K562 (cell line): ENCODE measurements around the gene ATP7B.

Source experiments
- RB1 ChIP-seq: fragments of 450-650 bp; IDR thresholded peaks from 2 replicates; pipeline ENCODE4 v1.6.1; 2017; ENCODE audit warnings: low read depth, mild to moderate bottlenecking
- YY1 ChIP-seq, 3 experiments: IDR thresholded peaks; 2 replicates each; pipeline ENCODE4 v1.6.1; 2011; ENCODE audit warnings: low read length in 2 of 3, mild to moderate bottlenecking in 2 of 3, moderate library complexity in 2 of 3, borderline replicate concordance in 1 of 3, control low read depth in 1 of 3, low read depth in 1 of 3; ENCODE audit not compliant: insufficient read depth in 3 of 3, insufficient replicate concordance in 2 of 3, control insufficient read depth in 1 of 3, insufficient read length in 1 of 3; ENCODE audit errors: extremely low read depth in 1 of 3
- TF ChIP-seq, protein P1 (sequence below): fragments of 150-350 bp; IDR thresholded peaks from 2 replicates; pipeline ENCODE4 v1.6.1; 2014; ENCODE audit warnings: low read depth, mild to moderate bottlenecking, low read length, borderline replicate concordance
- TF ChIP-seq, protein P2 (sequence below), 2 experiments: fragments of 450-650 bp; formaldehyde crosslinking in 1 of 2; IDR thresholded peaks; 2 replicates each; pipeline versions ENCODE4 v1.4.0 to v1.6.1; 2014 to 2020; ENCODE audit warnings: mild to moderate bottlenecking in 2 of 2, borderline replicate concordance in 1 of 2, low read depth in 1 of 2

DNA sequence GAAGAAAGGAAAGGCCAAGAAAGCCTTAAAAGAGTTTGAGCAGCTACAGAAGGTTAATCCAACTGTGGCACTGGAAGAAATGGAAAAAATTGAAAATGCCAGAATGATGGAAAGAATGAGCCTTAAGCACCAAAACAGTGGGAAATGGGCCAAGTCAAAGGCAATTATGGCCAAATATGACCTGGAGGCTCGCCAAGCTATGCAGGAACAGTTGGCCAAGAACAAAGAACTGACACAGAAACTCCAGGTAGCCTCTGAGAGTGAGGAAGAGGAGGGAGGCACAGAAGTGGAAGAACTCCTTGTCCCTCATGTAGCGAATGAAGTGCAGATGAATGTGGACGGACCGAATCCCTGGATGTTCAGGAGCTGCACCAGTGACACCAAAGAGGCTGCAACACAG lies 18.3 kb upstream of the ATP7B start:
- TF ChIP-seq, protein P1, sequence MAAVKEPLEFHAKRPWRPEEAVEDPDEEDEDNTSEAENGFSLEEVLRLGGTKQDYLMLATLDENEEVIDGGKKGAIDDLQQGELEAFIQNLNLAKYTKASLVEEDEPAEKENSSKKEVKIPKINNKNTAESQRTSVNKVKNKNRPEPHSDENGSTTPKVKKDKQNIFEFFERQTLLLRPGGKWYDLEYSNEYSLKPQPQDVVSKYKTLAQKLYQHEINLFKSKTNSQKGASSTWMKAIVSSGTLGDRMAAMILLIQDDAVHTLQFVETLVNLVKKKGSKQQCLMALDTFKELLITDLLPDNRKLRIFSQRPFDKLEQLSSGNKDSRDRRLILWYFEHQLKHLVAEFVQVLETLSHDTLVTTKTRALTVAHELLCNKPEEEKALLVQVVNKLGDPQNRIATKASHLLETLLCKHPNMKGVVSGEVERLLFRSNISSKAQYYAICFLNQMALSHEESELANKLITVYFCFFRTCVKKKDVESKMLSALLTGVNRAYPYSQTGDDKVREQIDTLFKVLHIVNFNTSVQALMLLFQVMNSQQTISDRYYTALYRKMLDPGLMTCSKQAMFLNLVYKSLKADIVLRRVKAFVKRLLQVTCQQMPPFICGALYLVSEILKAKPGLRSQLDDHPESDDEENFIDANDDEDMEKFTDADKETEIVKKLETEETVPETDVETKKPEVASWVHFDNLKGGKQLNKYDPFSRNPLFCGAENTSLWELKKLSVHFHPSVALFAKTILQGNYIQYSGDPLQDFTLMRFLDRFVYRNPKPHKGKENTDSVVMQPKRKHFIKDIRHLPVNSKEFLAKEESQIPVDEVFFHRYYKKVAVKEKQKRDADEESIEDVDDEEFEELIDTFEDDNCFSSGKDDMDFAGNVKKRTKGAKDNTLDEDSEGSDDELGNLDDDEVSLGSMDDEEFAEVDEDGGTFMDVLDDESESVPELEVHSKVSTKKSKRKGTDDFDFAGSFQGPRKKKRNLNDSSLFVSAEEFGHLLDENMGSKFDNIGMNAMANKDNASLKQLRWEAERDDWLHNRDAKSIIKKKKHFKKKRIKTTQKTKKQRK, result no peak
- TF ChIP-seq, protein P2, sequence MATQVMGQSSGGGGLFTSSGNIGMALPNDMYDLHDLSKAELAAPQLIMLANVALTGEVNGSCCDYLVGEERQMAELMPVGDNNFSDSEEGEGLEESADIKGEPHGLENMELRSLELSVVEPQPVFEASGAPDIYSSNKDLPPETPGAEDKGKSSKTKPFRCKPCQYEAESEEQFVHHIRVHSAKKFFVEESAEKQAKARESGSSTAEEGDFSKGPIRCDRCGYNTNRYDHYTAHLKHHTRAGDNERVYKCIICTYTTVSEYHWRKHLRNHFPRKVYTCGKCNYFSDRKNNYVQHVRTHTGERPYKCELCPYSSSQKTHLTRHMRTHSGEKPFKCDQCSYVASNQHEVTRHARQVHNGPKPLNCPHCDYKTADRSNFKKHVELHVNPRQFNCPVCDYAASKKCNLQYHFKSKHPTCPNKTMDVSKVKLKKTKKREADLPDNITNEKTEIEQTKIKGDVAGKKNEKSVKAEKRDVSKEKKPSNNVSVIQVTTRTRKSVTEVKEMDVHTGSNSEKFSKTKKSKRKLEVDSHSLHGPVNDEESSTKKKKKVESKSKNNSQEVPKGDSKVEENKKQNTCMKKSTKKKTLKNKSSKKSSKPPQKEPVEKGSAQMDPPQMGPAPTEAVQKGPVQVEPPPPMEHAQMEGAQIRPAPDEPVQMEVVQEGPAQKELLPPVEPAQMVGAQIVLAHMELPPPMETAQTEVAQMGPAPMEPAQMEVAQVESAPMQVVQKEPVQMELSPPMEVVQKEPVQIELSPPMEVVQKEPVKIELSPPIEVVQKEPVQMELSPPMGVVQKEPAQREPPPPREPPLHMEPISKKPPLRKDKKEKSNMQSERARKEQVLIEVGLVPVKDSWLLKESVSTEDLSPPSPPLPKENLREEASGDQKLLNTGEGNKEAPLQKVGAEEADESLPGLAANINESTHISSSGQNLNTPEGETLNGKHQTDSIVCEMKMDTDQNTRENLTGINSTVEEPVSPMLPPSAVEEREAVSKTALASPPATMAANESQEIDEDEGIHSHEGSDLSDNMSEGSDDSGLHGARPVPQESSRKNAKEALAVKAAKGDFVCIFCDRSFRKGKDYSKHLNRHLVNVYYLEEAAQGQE (IDR thresholded peaks at IDR 0.05; ENCODE audit: borderline replicate concordance), result no peak
- TF ChIP-seq, protein P2 (CRISPR knock-in tag; IDR thresholded peaks at IDR 0.05; ENCODE audit: low read depth), result no peak
- TF ChIP-seq RB1 (no peak), YY1 (IDR thresholded peaks at IDR 0.05; ENCODE audit: borderline replicate concordance in 1 of 3, control insufficient read depth in 1 of 3, extremely low read depth in 1 of 3, insufficient read depth in 3 of 3, insufficient read length in 1 of 3, insufficient replicate concordance in 2 of 3, low read depth in 1 of 3, low read length in 2 of 3) (no peak)
